ENCODE results near the gene RNF187.

Gene RNF187

GRCh38 chr1:228538831-228539230, 51.6 kb downstream of the RNF187 start:
- no peak for DNase-seq (ENCODE audit: low read depth)
- H3K4me3 ChIP-seq (ENCODE audit: low read depth, low read length) = no peak overlapping the region
- TF ChIP-seq, protein P1, sequence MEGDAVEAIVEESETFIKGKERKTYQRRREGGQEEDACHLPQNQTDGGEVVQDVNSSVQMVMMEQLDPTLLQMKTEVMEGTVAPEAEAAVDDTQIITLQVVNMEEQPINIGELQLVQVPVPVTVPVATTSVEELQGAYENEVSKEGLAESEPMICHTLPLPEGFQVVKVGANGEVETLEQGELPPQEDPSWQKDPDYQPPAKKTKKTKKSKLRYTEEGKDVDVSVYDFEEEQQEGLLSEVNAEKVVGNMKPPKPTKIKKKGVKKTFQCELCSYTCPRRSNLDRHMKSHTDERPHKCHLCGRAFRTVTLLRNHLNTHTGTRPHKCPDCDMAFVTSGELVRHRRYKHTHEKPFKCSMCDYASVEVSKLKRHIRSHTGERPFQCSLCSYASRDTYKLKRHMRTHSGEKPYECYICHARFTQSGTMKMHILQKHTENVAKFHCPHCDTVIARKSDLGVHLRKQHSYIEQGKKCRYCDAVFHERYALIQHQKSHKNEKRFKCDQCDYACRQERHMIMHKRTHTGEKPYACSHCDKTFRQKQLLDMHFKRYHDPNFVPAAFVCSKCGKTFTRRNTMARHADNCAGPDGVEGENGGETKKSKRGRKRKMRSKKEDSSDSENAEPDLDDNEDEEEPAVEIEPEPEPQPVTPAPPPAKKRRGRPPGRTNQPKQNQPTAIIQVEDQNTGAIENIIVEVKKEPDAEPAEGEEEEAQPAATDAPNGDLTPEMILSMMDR (IDR thresholded peaks at IDR 0.05; ENCODE audit: low read depth, low read length, missing control alignments) = no peak

- TF ChIP-seq, protein P1 (IDR thresholded peaks at IDR 0.05; ENCODE audit: low read depth, low read length, missing control alignments) = no peak
- no peak overlapping the region for H3K4me3 ChIP-seq (ENCODE audit: low read depth, low read length)
- DNase-seq (ENCODE audit: low read depth) = no peak
Measured at GRCh38 chr1:228540161-228540917, 53.2 kb downstream of the RNF187 start.

GRCh38 chr1:228541725-228542124, 54.5 kb downstream of the RNF187 start:
- DNase-seq (ENCODE audit: low read depth) = no peak
- TF ChIP-seq, protein P1 (IDR thresholded peaks at IDR 0.05; ENCODE audit: low read depth, low read length, missing control alignments) = no peak
- no peak overlapping the region for H3K4me3 ChIP-seq (ENCODE audit: low read depth, low read length)

DNA sequence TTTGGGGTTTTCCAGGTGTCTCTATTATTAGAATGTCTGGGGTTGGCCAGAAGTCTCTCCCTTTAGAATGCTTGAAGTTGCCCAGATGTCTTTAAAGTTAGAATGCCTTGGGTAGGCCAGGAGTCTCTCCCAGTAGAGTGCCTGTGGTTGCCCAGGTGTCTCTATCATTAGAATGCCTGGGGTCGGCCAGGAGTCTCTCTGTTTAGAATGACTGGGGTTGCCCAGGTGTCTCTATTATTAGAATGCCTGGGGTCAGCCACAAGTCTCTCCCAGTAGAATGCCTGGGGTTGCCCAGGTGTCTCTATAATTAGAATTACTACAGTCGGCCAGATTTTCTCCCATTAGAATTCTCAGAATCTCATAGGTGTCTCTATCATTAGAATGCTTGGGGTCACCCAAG, 55.2 kb downstream of the RNF187 start:
- TF ChIP-seq, protein P1 (IDR thresholded peaks at IDR 0.05; ENCODE audit: low read depth, low read length, missing control alignments) = no peak
- no peak for DNase-seq (ENCODE audit: low read depth)
- no peak overlapping the region for H3K4me3 ChIP-seq (ENCODE audit: low read depth, low read length)

DNA sequence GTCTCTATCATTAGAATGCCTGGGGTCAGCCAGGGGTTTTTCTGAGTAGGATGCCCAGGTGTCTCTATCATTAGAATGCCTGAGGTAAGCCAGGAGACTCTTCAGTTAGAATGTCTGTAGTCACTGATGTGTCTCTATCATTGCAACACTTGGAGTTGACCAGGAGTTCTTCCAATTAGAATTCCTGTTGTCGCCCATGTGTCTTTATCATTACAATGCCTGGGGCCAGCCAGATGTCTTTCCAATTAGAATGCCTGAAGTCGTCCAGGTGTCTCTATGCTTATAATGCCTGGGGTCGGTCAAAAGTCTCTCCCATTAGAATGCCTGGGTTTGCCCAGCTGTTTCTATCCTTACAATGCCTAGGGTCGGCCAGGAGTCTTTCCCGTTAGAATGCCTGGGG, 55.8 kb downstream of the RNF187 start:
- TF ChIP-seq, protein P1 (IDR thresholded peaks at IDR 0.05; ENCODE audit: low read depth, low read length, missing control alignments) = no peak
- no peak overlapping the region for H3K4me3 ChIP-seq (ENCODE audit: low read depth, low read length)
- DNase-seq (ENCODE audit: low read depth) = no peak

DNA sequence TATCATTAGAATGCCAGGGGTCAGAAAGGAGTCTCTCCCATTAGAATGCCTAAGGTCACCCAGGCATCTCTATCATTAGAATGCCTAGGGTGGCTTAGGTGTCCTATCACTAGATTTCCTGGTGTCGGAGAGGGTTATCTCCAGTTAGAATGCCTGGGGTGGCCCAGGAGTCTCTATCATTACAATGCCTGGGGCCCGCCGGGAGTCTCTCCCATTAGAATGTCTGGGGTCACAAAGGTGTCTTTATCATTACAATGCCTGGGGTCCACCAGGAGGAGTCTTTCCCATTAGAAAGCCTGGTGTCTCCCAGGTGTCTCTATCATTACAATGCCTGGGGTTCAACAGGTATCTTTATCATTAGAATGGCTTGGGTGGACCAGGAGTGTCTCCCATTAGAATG, 56.2 kb downstream of the RNF187 start:
- H3K4me3 ChIP-seq (ENCODE audit: low read depth, low read length) = no peak overlapping the region
- TF ChIP-seq, protein P1 (IDR thresholded peaks at IDR 0.05; ENCODE audit: low read depth, low read length, missing control alignments) = no peak
- DNase-seq (ENCODE audit: low read depth) = no peak
